Measurements from ENCODE around the gene TTLL4. TPM values are rescaled to one million over a fixed set of nuclear protein-coding genes. Genes with fewer than 3 reads are reported as not detected.
A peak's percentile ranks its signal among the peaks of the same experiment; 100 is the strongest.

The TTLL4 gene
- total and polyA plus RNA-seq, 11 donors, result 5.3 to 14.0 (median 6.0) TPM

DNA sequence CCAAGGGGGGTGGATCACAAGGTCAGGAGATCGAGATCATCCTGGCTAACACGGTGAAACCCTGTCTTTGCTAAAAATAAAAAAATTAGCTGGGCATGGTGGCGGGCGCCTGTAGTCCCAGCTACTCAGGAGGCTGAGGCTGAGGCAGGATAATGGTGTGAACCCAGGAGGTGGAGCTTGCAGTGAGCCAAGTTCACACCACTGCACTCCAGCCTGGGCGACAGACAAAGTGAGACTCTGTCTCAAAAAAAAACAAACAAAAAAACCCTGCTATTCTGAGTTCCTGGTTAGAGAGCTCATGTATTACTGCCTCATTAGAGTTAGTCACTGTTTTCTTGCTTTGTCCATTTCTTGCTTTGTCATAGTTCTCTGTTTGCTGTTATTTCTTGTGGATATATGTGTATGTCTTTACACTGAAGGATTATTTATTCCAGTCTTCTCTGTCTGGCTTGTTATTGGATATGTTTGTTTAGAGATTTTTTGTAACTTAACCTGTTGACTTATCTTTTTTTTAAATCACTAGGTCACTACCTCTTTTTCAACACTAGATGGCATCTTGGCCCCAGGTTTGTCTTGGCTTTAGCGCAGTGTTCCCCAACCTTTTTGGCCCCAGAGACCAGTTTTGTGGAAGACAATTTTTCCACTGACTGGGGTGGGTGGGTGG is 17.0 kb downstream of the TTLL4 start:
- intact Hi-C loops (cut with DNase I), result no loop called here
- no peak for ATAC-seq
- 96 to 99% (median 97%) methylated on average over 6 of the region's 6 CpGs for WGBS, 4 donors
- no peak for TF ChIP-seq POLR2A (IDR thresholded peaks at IDR 0.05)
- TF ChIP-seq CTCF (IDR thresholded peaks at IDR 0.05), result peak in 8 of 12 donors; percentile 11 to 32 (median 24)
- Histone ChIP-seq H3K9me3 (peaks cover 0 to 31% (median 13%) of the 10 kb centered on the region in 12 donors), H3K4me3 (no peak overlapping the region), H3K27me3 (no peaks in the 10 kb centered on the region), H3K36me3 (no peaks in the 10 kb centered on the region), H3K27ac (no peak overlapping the region), H3K4me1 (peaks cover 0 to 43% (median 6%) of the 10 kb centered on the region in 12 donors)
- DNase-seq, result no peak

- intact Hi-C loops (cut with DNase I), result no loop called here
- Histone ChIP-seq H3K9me3 (peaks cover 0 to 31% (median 13%) of the 10 kb centered on the region in 12 donors), H3K4me3 (no peak overlapping the region), H3K27me3 (no peaks in the 10 kb centered on the region), H3K27ac (no peak overlapping the region), H3K4me1 (peaks cover 0 to 44% (median 6%) of the 10 kb centered on the region in 12 donors), H3K36me3 (no peaks in the 10 kb centered on the region)
- DNase-seq (no peak), ATAC-seq (no peak)
- WGBS, 4 donors, result 97 to 99% (median 98%) methylated on average over 3 of the region's 3 CpGs
- TF ChIP-seq POLR2A (IDR thresholded peaks at IDR 0.05) (no peak), CTCF (IDR thresholded peaks at IDR 0.05) (no peak)
Observed at GRCh38 chr2:218729640-218730039, 19.0 kb downstream of the TTLL4 start.

- ATAC-seq (no peak), DNase-seq (no peak)
- H3K27ac ChIP-seq, result peak overlapping the region in 11 of 12 donors; percentile 11 to 93 (median 55)
- peaks cover 0 to 56% (median 6%) of the 10 kb centered on the region in 12 donors for H3K4me1 ChIP-seq
- WGBS, 4 donors, result 93 to 97% (median 96%) methylated on average over 5 of the region's 5 CpGs
- H3K9me3 ChIP-seq, result peaks cover 0 to 7% (median 0%) of the 10 kb centered on the region in 12 donors
- no peak for TF ChIP-seq CTCF (IDR thresholded peaks at IDR 0.05)
- TF ChIP-seq POLR2A (IDR thresholded peaks at IDR 0.05), result no peak
- peak overlapping the region in 1 of 12 donors; percentile 4 for H3K4me3 ChIP-seq
- no peaks in the 10 kb centered on the region for H3K27me3 ChIP-seq
- peaks cover 0 to 4% (median 0%) of the 10 kb centered on the region in 9 donors for H3K36me3 ChIP-seq
- intact Hi-C loops (cut with DNase I), result no loop called here
Observed at GRCh38 chr2:218732052-218732760, 21.6 kb downstream of the TTLL4 start.

DNA sequence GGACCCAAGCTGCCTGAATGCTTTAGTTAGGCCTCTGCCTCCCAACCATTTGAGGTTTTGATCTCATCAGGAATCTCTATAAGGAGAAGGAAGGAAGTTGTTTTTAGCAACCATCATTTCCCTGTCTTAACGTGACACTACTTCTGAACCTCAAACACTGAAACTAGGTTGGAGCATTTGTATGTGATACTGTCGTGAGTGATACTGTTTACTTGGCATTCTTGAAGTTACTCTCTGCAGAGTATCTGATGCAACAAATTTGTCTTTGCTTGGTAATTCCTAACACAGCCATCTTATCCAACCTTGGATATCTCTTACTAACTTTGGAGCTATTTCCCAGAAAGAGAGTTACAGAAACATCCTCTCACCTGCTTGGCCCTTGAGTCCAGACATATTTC is 22.1 kb downstream of the TTLL4 start:
- intact Hi-C loops (cut with DNase I), result no loop called here
- peaks cover 0 to 56% (median 6%) of the 10 kb centered on the region in 12 donors for H3K4me1 ChIP-seq
- no peaks in the 10 kb centered on the region for H3K27me3 ChIP-seq
- no peak overlapping the region for H3K4me3 ChIP-seq
- peak overlapping the region in 4 of 12 donors; percentile 11 to 93 (median 63) for H3K27ac ChIP-seq
- H3K36me3 ChIP-seq, result peaks cover 0 to 10% (median 2%) of the 10 kb centered on the region in 9 donors
- peaks cover 0 to 2% (median 0%) of the 10 kb centered on the region in 12 donors for H3K9me3 ChIP-seq
- DNase-seq (no peak), ATAC-seq (no peak)
- TF ChIP-seq POLR2A (IDR thresholded peaks at IDR 0.05), result no peak
- TF ChIP-seq CTCF (IDR thresholded peaks at IDR 0.05), result no peak
- WGBS, 4 donors, result 38 to 70% (median 63%) methylated on average over 2 of the region's 2 CpGs
